T-helper 1 cell treated with Interleukin-12 subunit alpha and Interleukin-12 subunit beta and Interleukin-4 antibody, amounts not matched to agents 30 μg/mL and 1 μg/mL, for 36 hours (primary cell): ENCODE data around the gene MFSD11.
"Not testable (repeated sequence)": the region's sequence is repeated elsewhere in the genome, so short reads cannot be mapped to it uniquely, and the experiment has no call there.

Experiments
- H3K27ac Mint-ChIP-seq: one replicate; pipeline ENCODE4 v1.8.0; 2021; ENCODE audit warnings: mild to moderate bottlenecking, mixed read lengths
- H3K27me3 Mint-ChIP-seq: one replicate; pipeline ENCODE4 v1.8.0; 2021; ENCODE audit warnings: low read depth, mixed read lengths
- H3K36me3 Mint-ChIP-seq: one replicate; pipeline ENCODE4 v1.8.0; 2021; ENCODE audit warnings: low read depth, mixed read lengths
- H3K4me1 Mint-ChIP-seq: one replicate; pipeline ENCODE4 v1.8.0; 2021; ENCODE audit warnings: low read depth, mixed read lengths
- H3K4me3 Mint-ChIP-seq: one replicate; pipeline ENCODE4 v1.8.0; 2021; ENCODE audit warnings: mild to moderate bottlenecking, moderate library complexity, mixed read lengths
- H3K9me3 Mint-ChIP-seq: one replicate; pipeline ENCODE4 v1.8.0; 2021; ENCODE audit warnings: mixed read lengths

Gene MFSD11

DNA sequence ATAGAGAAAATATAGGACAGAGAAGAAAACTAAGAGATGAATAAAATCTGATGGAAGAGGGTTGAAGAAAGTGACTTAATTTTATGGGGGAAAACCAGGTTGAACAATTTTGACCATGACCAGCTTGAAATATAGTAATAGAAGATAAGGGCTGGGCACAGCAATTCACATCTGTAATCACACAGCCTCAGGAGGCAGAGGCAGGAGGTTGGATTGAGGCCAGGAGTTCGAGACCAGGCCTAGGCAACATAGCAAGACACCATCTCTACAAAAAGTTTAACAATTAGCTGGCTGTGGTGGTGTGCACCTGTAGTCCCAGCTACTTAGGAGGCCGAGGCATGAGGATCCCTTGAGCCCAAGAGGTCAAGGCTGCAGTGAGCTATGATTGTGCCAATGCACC is 35.8 kb upstream of the MFSD11 start:
- Mint-ChIP-seq H3K4me1 (no peaks in the 10 kb centered on the region), H3K27me3 (no peaks in the 10 kb centered on the region), H3K36me3 (no peaks in the 10 kb centered on the region), H3K4me3 (no peak overlapping the region), H3K27ac (no peak overlapping the region), H3K9me3 (no peaks in the 10 kb centered on the region)

DNA sequence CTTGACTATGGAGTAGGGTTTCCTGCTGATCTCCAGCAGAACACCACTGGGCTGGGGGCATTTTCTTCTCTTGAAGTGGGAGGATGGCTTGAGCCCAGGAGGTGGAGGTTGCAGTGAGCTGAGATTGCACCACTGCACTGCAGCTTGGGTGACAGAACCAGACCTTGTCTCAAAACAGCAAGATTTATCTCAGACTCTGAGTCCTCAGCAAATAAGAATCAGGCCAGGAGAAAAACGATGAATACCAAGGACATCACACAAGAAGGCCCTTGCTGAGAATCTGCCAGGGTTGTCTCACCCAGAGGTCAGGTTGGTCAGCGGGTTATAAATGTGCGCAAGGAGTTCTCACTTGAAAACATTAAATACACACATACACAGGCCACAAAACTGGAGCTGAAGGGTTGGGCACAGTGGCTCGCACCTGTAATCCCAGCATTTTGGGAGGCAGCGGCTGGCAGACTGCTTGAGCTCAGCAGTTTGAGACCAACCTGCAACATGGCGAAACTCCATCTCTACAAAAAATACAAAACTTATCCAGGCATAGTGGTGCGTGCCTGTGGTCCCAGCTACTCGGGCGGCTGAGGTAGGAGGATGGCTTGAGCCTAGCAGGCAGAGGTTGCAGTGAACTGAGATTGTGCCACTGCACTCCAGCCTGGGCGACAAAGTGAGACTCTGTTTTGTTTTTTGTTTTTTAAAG is 34.8 kb upstream of the MFSD11 start:
- Mint-ChIP-seq H3K36me3 (no peaks in the 10 kb centered on the region), H3K27ac (no peak overlapping the region), H3K4me3 (no peak overlapping the region), H3K9me3 (no peaks in the 10 kb centered on the region), H3K27me3 (no peaks in the 10 kb centered on the region), H3K4me1 (no peaks in the 10 kb centered on the region)

- Mint-ChIP-seq H3K27ac (no peak overlapping the region), H3K4me1 (no peaks in the 10 kb centered on the region), H3K9me3 (no peaks in the 10 kb centered on the region), H3K4me3 (no peak overlapping the region), H3K27me3 (peaks cover 9% of the 10 kb centered on the region), H3K36me3 (no peaks in the 10 kb centered on the region)
These were observed 33.1 kb upstream of the MFSD11 start for GRCh38 chr17:76704805-76705204.

DNA sequence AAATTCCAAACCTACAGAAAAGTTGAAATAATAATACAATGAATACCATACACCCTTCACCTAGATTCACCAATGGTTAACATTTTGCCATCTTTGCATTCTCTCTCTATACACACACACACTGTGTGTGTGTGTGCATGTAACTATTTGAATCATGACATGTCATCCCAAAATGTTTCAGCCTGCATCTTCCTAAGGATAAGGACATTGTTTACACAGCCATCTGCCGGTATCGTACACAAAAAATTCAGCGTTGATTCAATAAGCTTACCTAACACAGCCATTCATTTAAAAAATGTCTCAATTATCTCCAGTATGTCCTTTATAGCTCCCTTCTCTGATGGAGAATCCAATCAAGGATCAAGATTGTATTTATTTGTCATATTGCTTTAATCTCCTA is 31.1 kb upstream of the MFSD11 start:
- H3K9me3 Mint-ChIP-seq: no peaks in the 10 kb centered on the region
- H3K4me3 Mint-ChIP-seq: no peak overlapping the region
- H3K4me1 Mint-ChIP-seq: peaks cover 3% of the 10 kb centered on the region
- H3K27ac Mint-ChIP-seq: no peak overlapping the region
- no peaks in the 10 kb centered on the region for H3K36me3 Mint-ChIP-seq
- peaks cover 12% of the 10 kb centered on the region for H3K27me3 Mint-ChIP-seq

DNA sequence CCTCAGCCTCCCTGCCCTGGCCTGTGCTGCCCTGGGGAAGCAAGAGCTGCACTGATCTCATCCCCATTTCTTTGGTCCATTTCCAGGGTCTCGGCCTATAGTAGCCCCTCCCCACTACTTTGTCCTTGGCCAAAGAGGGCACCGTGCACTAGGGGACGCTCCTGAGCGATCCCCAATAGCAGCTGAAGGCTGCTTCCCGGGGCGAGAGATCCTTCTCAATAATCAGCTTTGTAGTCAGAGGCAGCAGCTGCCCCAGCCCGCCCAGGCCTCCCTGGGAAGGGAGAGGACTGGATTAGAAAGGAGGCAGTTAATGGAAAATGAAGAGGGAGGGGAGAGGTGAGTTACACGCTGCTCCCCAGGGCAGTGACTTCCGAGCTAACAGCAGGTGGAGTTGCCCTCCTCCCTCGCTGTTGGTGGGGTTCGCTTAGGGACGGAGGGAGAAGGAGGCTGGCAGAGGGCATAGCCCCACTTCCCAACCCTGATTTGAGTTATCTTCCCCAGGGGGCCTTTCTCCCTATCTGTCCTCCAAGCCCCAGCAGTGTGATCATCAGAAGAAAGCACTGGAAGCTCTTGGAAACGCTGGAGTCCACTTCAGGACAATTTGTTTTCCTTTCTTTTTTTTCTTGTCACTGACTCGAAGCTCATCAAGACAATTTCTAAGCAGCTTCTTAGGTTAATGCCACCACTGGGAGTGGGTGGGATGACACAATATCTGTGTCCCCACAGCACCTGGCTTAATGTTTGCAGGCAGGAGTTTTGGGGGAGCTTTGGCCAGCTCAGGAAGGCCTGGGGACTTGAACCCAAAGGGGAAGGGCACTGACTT is 29.7 kb upstream of the MFSD11 start:
- Mint-ChIP-seq H3K9me3 (no peaks in the 10 kb centered on the region), H3K4me3 (peak overlapping the region; percentile 12), H3K4me1 (peaks cover 5% of the 10 kb centered on the region), H3K27me3 (peaks cover 12% of the 10 kb centered on the region), H3K27ac (no peak overlapping the region), H3K36me3 (peaks cover 4% of the 10 kb centered on the region)

GRCh38 chr17:76709077-76709950 is 28.6 kb upstream of the MFSD11 start:
- Mint-ChIP-seq H3K4me3 (peak overlapping the region; percentile 63), H3K4me1 (peaks cover 15% of the 10 kb centered on the region), H3K27ac (no peak overlapping the region), H3K9me3 (no peaks in the 10 kb centered on the region), H3K36me3 (peaks cover 13% of the 10 kb centered on the region), H3K27me3 (peaks cover 12% of the 10 kb centered on the region)

- H3K27ac Mint-ChIP-seq, H3K9me3 Mint-ChIP-seq: not testable (repeated sequence)
- H3K4me3 Mint-ChIP-seq: peak overlapping the region; percentile 63
- H3K36me3 Mint-ChIP-seq: peaks cover 15% of the 10 kb centered on the region
- H3K4me1 Mint-ChIP-seq: peaks cover 19% of the 10 kb centered on the region
- peaks cover 12% of the 10 kb centered on the region for H3K27me3 Mint-ChIP-seq
These were observed 27.7 kb upstream of the MFSD11 start for GRCh38 chr17:76709951-76710862.

DNA sequence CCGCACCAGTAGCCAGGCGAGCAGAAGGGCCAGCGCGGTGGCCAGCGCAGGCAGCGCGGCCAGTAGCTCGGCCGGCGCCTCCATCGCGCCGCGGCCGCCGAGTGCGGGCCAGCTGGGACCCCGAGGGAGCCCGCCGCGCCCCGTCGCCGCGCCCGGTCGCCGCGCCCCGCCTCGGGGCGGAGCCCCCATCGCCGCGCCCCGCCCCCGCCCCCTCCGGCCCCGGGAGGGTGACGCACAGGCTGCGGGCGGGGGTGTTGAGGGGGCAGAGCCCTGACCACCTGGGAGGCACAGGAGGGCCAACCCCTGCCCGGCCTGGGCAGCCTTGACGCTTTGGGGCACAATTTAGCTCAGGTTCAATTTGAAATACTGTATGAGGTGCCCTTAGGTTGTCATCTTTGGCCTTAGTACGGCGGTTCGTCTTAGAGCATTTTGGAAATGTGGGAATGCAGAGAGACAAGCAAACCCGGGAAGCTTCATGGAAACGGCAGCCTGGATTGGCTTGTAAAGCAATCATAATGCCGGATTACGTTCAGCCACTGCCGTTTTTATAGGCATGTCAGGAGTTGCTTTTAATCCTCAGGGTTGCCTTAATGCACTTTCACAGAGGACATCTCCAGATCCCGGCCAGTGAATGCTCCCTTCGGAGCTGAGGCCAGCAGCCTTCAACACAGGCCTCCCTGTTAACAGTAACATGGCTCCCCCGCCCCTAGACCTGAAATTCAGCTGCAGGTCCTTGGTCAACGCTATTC is 26.9 kb upstream of the MFSD11 start, which contains the start of gene MXRA7:
Gene MXRA7 (minus strand): TSS at position 103 of the 749 bp plus-strand sequence. CDS start 19 bp downstream, at position 84.
- H3K4me1 Mint-ChIP-seq: peaks cover 28% of the 10 kb centered on the region
- H3K9me3 Mint-ChIP-seq: no peaks in the 10 kb centered on the region
- H3K27ac Mint-ChIP-seq: no peak within 1 kb of the TSS
- H3K4me3 Mint-ChIP-seq: peak within 1 kb of the TSS; percentile 66
- H3K36me3 Mint-ChIP-seq: peaks cover 19% of the 10 kb centered on the region
- H3K27me3 Mint-ChIP-seq: peaks cover 12% of the 10 kb centered on the region

DNA sequence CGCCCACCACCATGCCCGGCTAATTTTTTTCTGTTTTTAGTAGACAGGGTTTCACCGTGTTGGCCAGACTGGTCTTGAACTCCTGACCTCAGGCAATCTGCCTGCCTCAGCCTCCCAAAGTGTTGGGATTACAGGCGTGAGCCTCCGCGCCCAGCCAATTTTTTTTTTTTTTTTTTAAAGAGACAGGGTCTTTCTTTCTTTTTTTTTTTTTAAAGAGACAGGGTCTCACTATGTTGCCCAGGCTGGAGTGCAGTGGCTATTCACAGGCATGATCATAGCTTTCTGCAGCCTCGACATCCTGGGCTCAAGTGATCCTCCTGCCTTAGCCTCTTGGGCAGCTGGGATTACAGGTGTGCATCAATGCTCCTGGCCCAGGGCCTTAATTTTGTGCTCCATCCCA is 25.6 kb upstream of the MFSD11 start:
- not testable (repeated sequence) for H3K27ac Mint-ChIP-seq, H3K4me3 Mint-ChIP-seq, H3K9me3 Mint-ChIP-seq
- peaks cover 27% of the 10 kb centered on the region for H3K36me3 Mint-ChIP-seq
- H3K27me3 Mint-ChIP-seq: peaks cover 12% of the 10 kb centered on the region
- peaks cover 34% of the 10 kb centered on the region for H3K4me1 Mint-ChIP-seq

DNA sequence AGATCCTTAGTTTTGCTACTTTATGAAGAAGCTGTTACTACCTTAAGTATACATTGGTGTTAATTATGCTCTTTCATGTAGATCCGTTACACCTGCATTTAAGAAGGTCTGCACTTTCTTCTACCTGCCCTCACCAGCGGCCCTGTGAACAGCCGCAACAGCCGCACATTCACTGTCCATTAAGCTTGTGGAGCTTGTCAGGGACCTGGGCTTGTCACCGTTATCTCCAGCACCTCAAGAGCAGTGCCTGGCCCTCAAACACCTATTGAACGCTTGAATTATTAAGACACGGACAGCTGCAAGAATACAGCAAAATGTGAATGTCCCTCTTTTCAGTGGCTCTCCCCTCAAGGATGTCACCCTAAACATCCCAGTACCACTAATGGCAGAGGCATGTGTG is 24.2 kb upstream of the MFSD11 start:
- peaks cover 30% of the 10 kb centered on the region for H3K36me3 Mint-ChIP-seq
- H3K27me3 Mint-ChIP-seq: peaks cover 12% of the 10 kb centered on the region
- no peaks in the 10 kb centered on the region for H3K9me3 Mint-ChIP-seq
- no peak overlapping the region for H3K27ac Mint-ChIP-seq
- H3K4me1 Mint-ChIP-seq: peaks cover 34% of the 10 kb centered on the region
- H3K4me3 Mint-ChIP-seq: no peak overlapping the region

DNA sequence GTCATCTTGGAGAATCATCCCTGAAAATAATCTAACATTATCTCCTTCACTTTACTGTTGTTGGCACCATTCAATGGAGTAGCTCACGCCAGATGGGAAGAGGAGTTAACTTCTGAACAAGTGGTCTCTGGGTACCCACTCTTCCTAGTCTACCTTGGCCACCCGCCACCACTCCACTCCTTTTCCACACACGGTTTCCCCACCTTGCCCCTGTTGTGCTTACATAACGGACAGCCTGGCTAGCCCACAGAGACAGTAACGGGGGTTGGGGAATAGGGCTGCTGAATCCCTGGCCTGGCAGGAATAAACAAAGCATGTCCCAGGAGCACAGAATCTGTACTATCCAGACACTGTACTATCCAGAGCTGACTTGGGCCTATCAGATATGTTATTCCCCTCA is 23.6 kb upstream of the MFSD11 start:
- peaks cover 35% of the 10 kb centered on the region for H3K36me3 Mint-ChIP-seq
- peaks cover 7% of the 10 kb centered on the region for H3K27me3 Mint-ChIP-seq
- H3K27ac Mint-ChIP-seq: no peak overlapping the region
- H3K9me3 Mint-ChIP-seq: no peaks in the 10 kb centered on the region
- no peak overlapping the region for H3K4me3 Mint-ChIP-seq
- H3K4me1 Mint-ChIP-seq: peaks cover 34% of the 10 kb centered on the region

GRCh38 chr17:76714822-76715495 is 23.0 kb upstream of the MFSD11 start:
- no peaks in the 10 kb centered on the region for H3K9me3 Mint-ChIP-seq
- H3K4me1 Mint-ChIP-seq: peaks cover 34% of the 10 kb centered on the region
- peaks cover 1% of the 10 kb centered on the region for H3K27me3 Mint-ChIP-seq
- H3K4me3 Mint-ChIP-seq: no peak overlapping the region
- H3K27ac Mint-ChIP-seq: peak overlapping the region; percentile 56
- peaks cover 39% of the 10 kb centered on the region for H3K36me3 Mint-ChIP-seq

- H3K4me3 Mint-ChIP-seq: no peak overlapping the region
These were observed 22.5 kb upstream of the MFSD11 start for GRCh38 chr17:76715496-76715830.

More at GRCh38 chr17:76715496-76715830, 22.5 kb upstream of the MFSD11 start:
- Mint-ChIP-seq H3K9me3 (no peaks in the 10 kb centered on the region), H3K27me3 (no peaks in the 10 kb centered on the region), H3K36me3 (peaks cover 40% of the 10 kb centered on the region), H3K27ac (peak overlapping the region; percentile 78), H3K4me1 (peaks cover 34% of the 10 kb centered on the region)
